Retina (tissue), 1 donor: Measurements from ENCODE around the gene GPR63.
A peak's percentile ranks its signal among the peaks of the same experiment; 100 is the strongest.

Experiments
- DNase-seq: peaks from one replicate; pipeline ENCODE4 v3.0.0-alpha.2; 2016

Gene GPR63

GRCh38 chr6:96821034-96821433, 16.2 kb downstream of the GPR63 start:
- DNase-seq = no peak

GRCh38 chr6:96816301-96816817, 20.9 kb downstream of the GPR63 start:
- peak; percentile 35 for DNase-seq

- no peak for DNase-seq
Measured at GRCh38 chr6:96814625-96815024, 22.7 kb downstream of the GPR63 start.

- no peak for DNase-seq
Measured at GRCh38 chr6:96812077-96812703, 25.1 kb downstream of the GPR63 start.

- no peak for DNase-seq
Measured at GRCh38 chr6:96811670-96812069, 25.6 kb downstream of the GPR63 start.

- no peak for DNase-seq
Measured at GRCh38 chr6:96811136-96811535, 26.1 kb downstream of the GPR63 start.

- DNase-seq = no peak
Measured at GRCh38 chr6:96809119-96809518, 28.2 kb downstream of the GPR63 start.

- DNase-seq = no peak
Measured at GRCh38 chr6:96803106-96803481, 34.2 kb downstream of the GPR63 start.

- DNase-seq = no peak
Measured at GRCh38 chr6:96795481-96795880, 41.8 kb downstream of the GPR63 start.

- no peak for DNase-seq
Measured at GRCh38 chr6:96794980-96795379, 42.3 kb downstream of the GPR63 start.

- DNase-seq = no peak
Measured at GRCh38 chr6:96792561-96793190, 44.6 kb downstream of the GPR63 start.

- no peak for DNase-seq
Measured at GRCh38 chr6:96789871-96790270, 47.4 kb downstream of the GPR63 start.

- peak; percentile 28 for DNase-seq
Measured at GRCh38 chr6:96787846-96788580, 49.3 kb downstream of the GPR63 start.

GRCh38 chr6:96786336-96786735, 50.9 kb downstream of the GPR63 start:
- no peak for DNase-seq

- no peak for DNase-seq
Measured at GRCh38 chr6:96784650-96785049, 52.6 kb downstream of the GPR63 start.

GRCh38 chr6:96783307-96783706, 54.0 kb downstream of the GPR63 start:
- DNase-seq = no peak

- no peak for DNase-seq
Measured at GRCh38 chr6:96781557-96781956, 55.7 kb downstream of the GPR63 start.

GRCh38 chr6:96777113-96777512, 60.2 kb downstream of the GPR63 start:
- no peak for DNase-seq

- DNase-seq = no peak
Measured at GRCh38 chr6:96775727-96776400, 61.4 kb downstream of the GPR63 start.

- DNase-seq = no peak
Measured at GRCh38 chr6:96766769-96767168, 70.5 kb downstream of the GPR63 start.

- DNase-seq = no peak
Measured at GRCh38 chr6:96762599-96762998, 74.7 kb downstream of the GPR63 start.

GRCh38 chr6:96761794-96762193, 75.5 kb downstream of the GPR63 start:
- DNase-seq = no peak

GRCh38 chr6:96760153-96760687, 77.1 kb downstream of the GPR63 start:
- no peak for DNase-seq
